ENCODE data around the gene NRXN2.

The NRXN2 gene

GRCh38 chr11:64621283-64622019 lies 101.5 kb downstream of the NRXN2 start:
- CTCF ChIA-PET: interaction anchor here (1.2 kb wide), 1 partner anchor 28 kb away, joined by 4 read pairs; no protein-coding TSS in a partner anchor
- H3K4me3 Mint-ChIP-seq: no peak overlapping the region
- no peak overlapping the region for H3K27ac Mint-ChIP-seq
- peaks cover 10% of the 10 kb centered on the region for H3K4me1 Mint-ChIP-seq
- no peaks in the 10 kb centered on the region for H3K36me3 Mint-ChIP-seq
- H3K9me3 Mint-ChIP-seq: no peaks in the 10 kb centered on the region
- no peak for DNase-seq
- H3K27me3 Mint-ChIP-seq: peaks cover 19% of the 10 kb centered on the region

DNA sequence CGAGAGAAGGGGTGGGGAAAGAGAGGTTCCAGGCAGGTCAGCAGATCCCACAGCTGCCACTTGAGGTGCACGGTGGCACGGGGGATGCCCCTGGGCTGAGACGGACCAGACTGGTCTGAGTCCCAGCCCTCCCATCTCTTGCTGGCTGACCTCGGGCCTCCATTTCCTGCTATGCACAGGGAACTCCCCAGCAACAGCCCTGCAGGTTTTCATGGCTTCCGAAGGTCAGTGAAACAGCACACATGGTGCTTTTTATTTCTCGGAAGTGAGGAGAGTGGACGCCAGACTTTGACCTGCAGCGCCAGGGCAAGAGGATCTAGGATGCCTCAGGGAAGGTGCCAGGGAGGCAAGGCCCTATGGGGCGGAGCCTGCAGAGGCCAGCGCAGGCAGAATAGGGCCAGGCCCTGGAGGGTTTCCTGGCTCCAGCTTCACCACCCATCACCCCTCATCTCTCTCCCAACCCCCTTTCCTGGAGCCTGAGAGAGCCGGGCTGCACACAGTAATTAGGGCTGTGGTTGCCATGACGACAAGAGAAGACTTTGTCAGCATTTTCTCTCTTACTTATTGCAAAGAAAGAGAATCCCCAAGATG lies 102.5 kb downstream of the NRXN2 start:
- Mint-ChIP-seq H3K4me3 (no peak overlapping the region), H3K36me3 (no peaks in the 10 kb centered on the region), H3K27ac (no peak overlapping the region), H3K4me1 (peaks cover 10% of the 10 kb centered on the region), H3K27me3 (peaks cover 12% of the 10 kb centered on the region), H3K9me3 (no peaks in the 10 kb centered on the region)
- CTCF ChIA-PET: interaction anchor here (1.2 kb wide), 1 partner anchor 29 kb away, joined by 4 read pairs; no protein-coding TSS in a partner anchor
- DNase-seq: no peak

- H3K36me3 Mint-ChIP-seq: no peaks in the 10 kb centered on the region
- peaks cover 10% of the 10 kb centered on the region for H3K4me1 Mint-ChIP-seq
- no peak overlapping the region for H3K4me3 Mint-ChIP-seq
- CTCF ChIA-PET: no interaction called here
- no peak for DNase-seq
- no peak overlapping the region for H3K27ac Mint-ChIP-seq
- peaks cover 14% of the 10 kb centered on the region for H3K27me3 Mint-ChIP-seq
- H3K9me3 Mint-ChIP-seq: no peaks in the 10 kb centered on the region
These were observed 103.1 kb downstream of the NRXN2 start for GRCh38 chr11:64619811-64620380.

GRCh38 chr11:64619196-64619595 lies 103.8 kb downstream of the NRXN2 start:
- Mint-ChIP-seq H3K9me3 (no peaks in the 10 kb centered on the region), H3K27me3 (peaks cover 13% of the 10 kb centered on the region), H3K4me1 (peaks cover 10% of the 10 kb centered on the region), H3K4me3 (no peak overlapping the region), H3K36me3 (no peaks in the 10 kb centered on the region), H3K27ac (no peak overlapping the region)
- no peak for DNase-seq
- CTCF ChIA-PET: no interaction called here

DNA sequence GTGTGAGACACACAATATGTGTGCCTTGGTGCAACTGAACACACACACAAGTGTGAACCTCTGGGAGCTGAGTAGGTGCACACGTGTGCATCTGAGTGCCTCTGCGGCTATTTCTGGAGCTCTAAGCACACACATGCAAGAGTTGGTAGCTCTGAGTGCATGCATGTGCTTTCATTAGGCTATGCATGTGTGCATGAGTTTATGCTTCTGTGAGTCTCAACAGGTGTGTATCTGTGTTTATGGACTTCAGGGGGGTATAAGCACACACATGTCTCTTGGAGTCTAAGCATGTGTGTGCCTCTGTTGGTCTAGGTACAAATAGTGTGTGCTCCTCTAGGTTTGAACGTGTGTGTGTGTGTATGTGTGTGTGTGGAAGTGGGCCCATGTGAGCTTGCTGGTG lies 106.2 kb downstream of the NRXN2 start:
- H3K36me3 Mint-ChIP-seq: no peaks in the 10 kb centered on the region
- H3K4me3 Mint-ChIP-seq: no peak overlapping the region
- H3K9me3 Mint-ChIP-seq: no peaks in the 10 kb centered on the region
- DNase-seq: no peak
- CTCF ChIA-PET: no interaction called here
- peaks cover 16% of the 10 kb centered on the region for H3K27me3 Mint-ChIP-seq
- no peak overlapping the region for H3K27ac Mint-ChIP-seq
- peaks cover 16% of the 10 kb centered on the region for H3K4me1 Mint-ChIP-seq

GRCh38 chr11:64614917-64615316 lies 108.1 kb downstream of the NRXN2 start:
- Mint-ChIP-seq H3K36me3 (no peaks in the 10 kb centered on the region), H3K27ac (no peak overlapping the region), H3K27me3 (peaks cover 16% of the 10 kb centered on the region), H3K4me1 (peaks cover 14% of the 10 kb centered on the region), H3K9me3 (no peaks in the 10 kb centered on the region), H3K4me3 (no peak overlapping the region)
- no peak for DNase-seq
- CTCF ChIA-PET: no interaction called here

GRCh38 chr11:64613648-64614047 lies 109.3 kb downstream of the NRXN2 start:
- no peak overlapping the region for H3K27ac Mint-ChIP-seq
- peaks cover 15% of the 10 kb centered on the region for H3K4me1 Mint-ChIP-seq
- H3K4me3 Mint-ChIP-seq: no peak overlapping the region
- H3K27me3 Mint-ChIP-seq: peaks cover 13% of the 10 kb centered on the region
- no peak for DNase-seq
- CTCF ChIA-PET: no interaction called here
- no peaks in the 10 kb centered on the region for H3K36me3 Mint-ChIP-seq
- H3K9me3 Mint-ChIP-seq: no peaks in the 10 kb centered on the region

GRCh38 chr11:64611869-64612646 lies 110.9 kb downstream of the NRXN2 start:
- no peaks in the 10 kb centered on the region for H3K36me3 Mint-ChIP-seq
- CTCF ChIA-PET: interaction anchor here (2.0 kb wide), 1 partner anchor 37 kb away, joined by 5 read pairs; no protein-coding TSS in a partner anchor

DNA sequence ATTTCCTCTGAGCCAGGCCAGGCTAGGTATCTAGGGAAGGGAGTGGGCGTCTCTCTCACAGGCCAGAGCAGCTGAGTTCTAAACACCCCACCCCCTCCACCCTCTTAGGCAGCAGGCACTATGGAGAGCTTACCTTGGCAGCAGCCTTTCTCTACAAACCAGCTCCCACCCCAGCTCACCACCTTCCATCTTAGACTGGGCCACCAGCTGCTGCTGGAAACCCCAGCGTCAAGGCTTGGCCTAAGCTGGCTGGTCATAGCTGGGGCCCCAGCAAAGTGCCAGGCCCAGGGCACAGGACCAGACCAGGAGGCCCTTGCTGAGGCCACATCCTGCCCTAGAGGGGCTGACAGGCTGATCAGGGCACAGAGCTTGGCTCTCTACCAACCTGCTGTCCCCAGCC lies 111.8 kb downstream of the NRXN2 start:
- Mint-ChIP-seq H3K27ac (no peak overlapping the region), H3K4me3 (no peak overlapping the region), H3K9me3 (no peaks in the 10 kb centered on the region), H3K27me3 (peaks cover 13% of the 10 kb centered on the region), H3K36me3 (no peaks in the 10 kb centered on the region), H3K4me1 (peaks cover 15% of the 10 kb centered on the region)
- DNase-seq: no peak
- CTCF ChIA-PET: interaction anchor here (2.0 kb wide), 1 partner anchor 38 kb away, joined by 5 read pairs; no protein-coding TSS in a partner anchor

More at GRCh38 chr11:64611869-64612646, 110.9 kb downstream of the NRXN2 start:
- no peak for DNase-seq
- H3K27ac Mint-ChIP-seq: no peak overlapping the region
- H3K27me3 Mint-ChIP-seq: peaks cover 13% of the 10 kb centered on the region
- no peaks in the 10 kb centered on the region for H3K9me3 Mint-ChIP-seq
- no peak overlapping the region for H3K4me3 Mint-ChIP-seq
- H3K4me1 Mint-ChIP-seq: peaks cover 15% of the 10 kb centered on the region

DNA sequence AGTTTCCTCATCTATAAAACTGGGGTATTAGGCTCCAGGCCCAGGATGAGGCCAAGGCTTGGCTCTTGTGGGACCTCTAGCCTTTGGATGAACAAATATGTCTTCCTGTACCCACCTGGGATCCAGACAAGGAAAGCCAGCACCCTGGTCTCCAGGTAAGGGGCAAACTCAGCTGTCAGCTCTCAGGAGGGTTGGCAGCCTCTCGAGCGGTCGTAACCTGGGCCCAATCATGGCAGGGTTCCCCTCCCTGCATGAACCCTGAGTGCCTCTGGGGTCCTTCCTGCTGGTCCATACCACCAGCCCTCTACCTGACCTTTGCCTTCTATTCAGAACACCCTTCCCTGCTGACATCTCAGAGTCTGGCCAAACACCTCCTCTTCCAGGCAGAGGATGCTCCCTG lies 112.4 kb downstream of the NRXN2 start:
- H3K27ac Mint-ChIP-seq: no peak overlapping the region
- CTCF ChIA-PET: interaction anchor here (2.0 kb wide), 1 partner anchor 39 kb away, joined by 5 read pairs; no protein-coding TSS in a partner anchor

GRCh38 chr11:64609436-64610047 lies 113.5 kb downstream of the NRXN2 start:
- H3K27ac Mint-ChIP-seq: no peak overlapping the region
- CTCF ChIA-PET: no interaction called here
- no peaks in the 10 kb centered on the region for H3K9me3 Mint-ChIP-seq
- H3K4me3 Mint-ChIP-seq: no peak overlapping the region
- H3K36me3 Mint-ChIP-seq: no peaks in the 10 kb centered on the region
- H3K4me1 Mint-ChIP-seq: peaks cover 15% of the 10 kb centered on the region
- peaks cover 17% of the 10 kb centered on the region for H3K27me3 Mint-ChIP-seq
- no peak for DNase-seq

More for the DNA sequence above, 112.4 kb downstream of the NRXN2 start:
- DNase-seq: no peak
- H3K36me3 Mint-ChIP-seq: no peaks in the 10 kb centered on the region
- peaks cover 15% of the 10 kb centered on the region for H3K4me1 Mint-ChIP-seq
- no peak overlapping the region for H3K4me3 Mint-ChIP-seq
- peaks cover 13% of the 10 kb centered on the region for H3K27me3 Mint-ChIP-seq
- H3K9me3 Mint-ChIP-seq: no peaks in the 10 kb centered on the region

- DNase-seq: no peak
- Mint-ChIP-seq H3K4me1 (peaks cover 15% of the 10 kb centered on the region), H3K4me3 (no peak overlapping the region), H3K27me3 (peaks cover 18% of the 10 kb centered on the region), H3K9me3 (no peaks in the 10 kb centered on the region), H3K27ac (no peak overlapping the region), H3K36me3 (no peaks in the 10 kb centered on the region)
- CTCF ChIA-PET: interaction anchor here (0.7 kb wide), 1 partner anchor 27 kb away, joined by 4 read pairs; no protein-coding TSS in a partner anchor
These were observed 114.4 kb downstream of the NRXN2 start for GRCh38 chr11:64608636-64609035.

- Mint-ChIP-seq H3K4me1 (peaks cover 15% of the 10 kb centered on the region), H3K36me3 (no peaks in the 10 kb centered on the region), H3K27ac (no peak overlapping the region), H3K9me3 (no peaks in the 10 kb centered on the region), H3K27me3 (peaks cover 12% of the 10 kb centered on the region), H3K4me3 (no peak overlapping the region)
- CTCF ChIA-PET: interaction anchor here (0.7 kb wide), 1 partner anchor 27 kb away, joined by 4 read pairs; no protein-coding TSS in a partner anchor
- no peak for DNase-seq
These were observed 115.0 kb downstream of the NRXN2 start for GRCh38 chr11:64608046-64608445.

Measured in activated naive CD4-positive, alpha-beta T cell treated with anti-CD3 and anti-CD28 coated beads, Interleukin-2, amount 10 ng/mL, durations not matched to agents 7 days and 5 days (primary cell).